GM23338 (cell line): ENCODE measurements around the gene CNTN1. TPM values are rescaled to one million over a fixed set of nuclear protein-coding genes. Genes with fewer than 3 reads are reported as not detected.

Experiments
- ATAC-seq: fragments of 200-7000 bp; cut with Tn5 transposase; 3 replicates; pipeline ENCODE4 v1.9.1; 2020
- DNase-seq: peaks from one replicate; pipeline ENCODE4 v3.0.0-alpha.2; 2015; ENCODE audit warnings: low spot score
- H2AFZ ChIP-seq: fragments of 200-600 bp; sonication (generic); 2 replicates; pipeline ENCODE4 v1.8.0; 2016; ENCODE audit warnings: antibody characterized with exemption, mild to moderate bottlenecking, moderate library complexity
- H3F3A ChIP-seq: fragments of 200-600 bp; sonication (generic); replicated peaks from 2 replicates; pipeline ENCODE4 v1.8.0; 2017; ENCODE audit warnings: antibody characterized with exemption, mixed run types, low read depth
- H3K27ac ChIP-seq: fragments of 200-600 bp; sonication (generic); 2 replicates; pipeline ENCODE4 v1.6.1; 2016; ENCODE audit warnings: low read depth
- H3K27me3 ChIP-seq: fragments of 200-600 bp; sonication (generic); 2 replicates; pipeline ENCODE4 v1.8.0; 2016; ENCODE audit warnings: mild to moderate bottlenecking, mixed run types, moderate library complexity; ENCODE audit not compliant: insufficient read depth
- H3K36me3 ChIP-seq: fragments of 200-600 bp; sonication (generic); 2 replicates; pipeline ENCODE4 v1.8.0; 2016; ENCODE audit warnings: mild to moderate bottlenecking; ENCODE audit not compliant: insufficient read depth
- H3K4me1 ChIP-seq: fragments of 200-600 bp; sonication (generic); 2 replicates; pipeline ENCODE4 v1.8.0; 2016; ENCODE audit warnings: mild to moderate bottlenecking, moderate library complexity; ENCODE audit not compliant: insufficient read depth
- H3K4me2 ChIP-seq: fragments of 200-600 bp; sonication (generic); 2 replicates; pipeline ENCODE4 v1.7.1; 2017; ENCODE audit warnings: mixed run types
- H3K4me3 ChIP-seq: fragments of 200-600 bp; sonication (generic); 2 replicates; pipeline ENCODE4 v1.6.1; 2016; ENCODE audit warnings: mixed run types
- H3K79me2 ChIP-seq: fragments of 200-600 bp; sonication (generic); replicated peaks from 2 replicates; pipeline ENCODE4 v1.8.0; 2017; ENCODE audit warnings: mild to moderate bottlenecking; ENCODE audit not compliant: insufficient read depth
- H3K9me2 ChIP-seq: fragments of 200-600 bp; sonication (generic); 2 replicates; pipeline ENCODE4 v1.8.0; 2017; ENCODE audit not compliant: insufficient read depth
- H4K20me1 ChIP-seq: fragments of 200-600 bp; sonication (generic); replicated peaks from 2 replicates; pipeline ENCODE4 v1.8.0; 2017; ENCODE audit warnings: mild to moderate bottlenecking; ENCODE audit not compliant: insufficient read depth
- H3K27ac Mint-ChIP-seq: 2 replicates; pipeline ENCODE4 v1.8.0; 2020; ENCODE audit warnings: inconsistent platforms, mild to moderate bottlenecking, moderate library complexity, mixed read lengths
- H3K27me3 Mint-ChIP-seq: 3 replicates; pipeline ENCODE4 v1.8.0; 2022; ENCODE audit warnings: low read depth, mild to moderate bottlenecking, moderate library complexity, mixed read lengths, inconsistent platforms; ENCODE audit not compliant: insufficient read depth, poor library complexity
- H3K36me3 Mint-ChIP-seq: 3 replicates; pipeline ENCODE4 v1.8.0; 2021; ENCODE audit warnings: low read depth, mild to moderate bottlenecking, inconsistent platforms, moderate library complexity, mixed read lengths
- H3K4me1 Mint-ChIP-seq: 3 replicates; pipeline ENCODE4 v1.8.0; 2020; ENCODE audit warnings: mild to moderate bottlenecking, inconsistent platforms, mixed read lengths
- H3K4me3 Mint-ChIP-seq: 3 replicates; pipeline ENCODE4 v1.8.0; 2021; ENCODE audit warnings: moderate library complexity, mild to moderate bottlenecking, inconsistent platforms, mixed read lengths
- H3K9me3 Mint-ChIP-seq: 3 replicates; pipeline ENCODE4 v1.8.0; 2020; ENCODE audit warnings: moderate library complexity, mild to moderate bottlenecking, inconsistent platforms, mixed read lengths
- CREB1 ChIP-seq: fragments of 250-450 bp; sonication (Bioruptor Pico); IDR thresholded peaks from 2 replicates; pipeline ENCODE4 v1.5.0; 2020; ENCODE audit warnings: low read depth, mild to moderate bottlenecking, moderate library complexity
- EZH2 ChIP-seq: fragments of 200-600 bp; sonication (generic); IDR thresholded peaks from one replicate; pipeline ENCODE4 v1.8.0; 2017; ENCODE audit warnings: antibody characterized with exemption, mild to moderate bottlenecking, low read depth; ENCODE audit not compliant: unreplicated experiment
- JUNB ChIP-seq: IDR thresholded peaks from one replicate; pipeline ENCODE4 v1.6.1; 2016; ENCODE audit warnings: antibody characterized with exemption; ENCODE audit not compliant: unreplicated experiment
- POLR2AphosphoS5 ChIP-seq: IDR thresholded peaks from 2 replicates; pipeline ENCODE4 v1.6.1; 2016; ENCODE audit warnings: antibody characterized with exemption, low read depth
- ZNF114 ChIP-seq: fragments of 250-450 bp; sonication (Bioruptor Pico); IDR thresholded peaks from 2 replicates; pipeline ENCODE4 v1.5.0; 2020; ENCODE audit warnings: mild to moderate bottlenecking, moderate library complexity
- polyA plus RNA-seq: library from polyadenylated mRNA; unstranded; fragments of >200 nt; fragmentation: Nextera tagmentation; extraction: Ambion mirVana; gene quantifications from 2 replicates; pipeline ENCODE4 v1.2.1, GENCODE V29; 2016
- total RNA-seq: library from RNA; depleted of rRNA; stranded (reverse); fragments of >200 nt; shearing (Covaris generic); gene quantifications from 2 replicates; pipeline ENCODE4 v1.2.3, GENCODE V29; 2014
- TF ChIP-seq, protein P1 (sequence below): IDR thresholded peaks from one replicate; pipeline ENCODE4 v1.6.1; 2018; ENCODE audit warnings: antibody characterized with exemption; ENCODE audit not compliant: unreplicated experiment
- TF ChIP-seq, protein P2 (sequence below): IDR thresholded peaks from 2 replicates; pipeline ENCODE4 v1.6.1; 2016; ENCODE audit warnings: antibody characterized with exemption
- TF ChIP-seq, protein P3 (sequence below): fragments of 250-450 bp; sonication (Bioruptor Pico); IDR thresholded peaks from 2 replicates; pipeline ENCODE4 v1.5.0; 2020; ENCODE audit warnings: mild to moderate bottlenecking, moderate library complexity
- TF ChIP-seq, protein P4 (sequence below), 2 experiments: fragments of 200-600 bp in 1 of 2; sonication (generic) in 1 of 2; conservative IDR thresholded peaks; 2 replicates each; pipeline versions ENCODE4 v1.5.1 to v1.6.1; 2016 to 2017; ENCODE audit warnings: antibody characterized with exemption in 2 of 2, low read depth in 2 of 2, mild to moderate bottlenecking in 2 of 2, moderate library complexity in 1 of 2

The CNTN1 gene
- total and polyA plus RNA-seq, 2 experiments from 2014 or later = 5.0 to 27.0 TPM

DNA sequence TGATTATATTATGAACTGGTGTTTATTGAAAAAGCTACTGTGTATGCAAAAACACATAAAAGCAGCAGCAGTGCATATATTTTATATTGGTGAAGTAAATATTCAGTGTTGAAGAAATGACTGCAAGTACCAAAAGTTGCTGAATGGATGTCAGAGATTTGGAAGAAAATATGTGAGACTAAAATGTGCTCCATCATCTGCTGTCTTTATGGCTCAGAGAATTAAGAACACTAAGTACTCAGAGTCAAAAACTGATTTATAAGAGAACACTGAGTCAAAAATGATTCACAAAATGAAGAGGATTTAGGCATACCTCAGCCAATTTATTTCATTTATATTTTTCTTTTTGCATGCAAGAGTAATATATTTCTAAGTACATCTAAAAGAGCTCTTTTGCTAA lies 409.6 kb downstream of the CNTN1 start (continued):
- TF ChIP-seq, protein P1, sequence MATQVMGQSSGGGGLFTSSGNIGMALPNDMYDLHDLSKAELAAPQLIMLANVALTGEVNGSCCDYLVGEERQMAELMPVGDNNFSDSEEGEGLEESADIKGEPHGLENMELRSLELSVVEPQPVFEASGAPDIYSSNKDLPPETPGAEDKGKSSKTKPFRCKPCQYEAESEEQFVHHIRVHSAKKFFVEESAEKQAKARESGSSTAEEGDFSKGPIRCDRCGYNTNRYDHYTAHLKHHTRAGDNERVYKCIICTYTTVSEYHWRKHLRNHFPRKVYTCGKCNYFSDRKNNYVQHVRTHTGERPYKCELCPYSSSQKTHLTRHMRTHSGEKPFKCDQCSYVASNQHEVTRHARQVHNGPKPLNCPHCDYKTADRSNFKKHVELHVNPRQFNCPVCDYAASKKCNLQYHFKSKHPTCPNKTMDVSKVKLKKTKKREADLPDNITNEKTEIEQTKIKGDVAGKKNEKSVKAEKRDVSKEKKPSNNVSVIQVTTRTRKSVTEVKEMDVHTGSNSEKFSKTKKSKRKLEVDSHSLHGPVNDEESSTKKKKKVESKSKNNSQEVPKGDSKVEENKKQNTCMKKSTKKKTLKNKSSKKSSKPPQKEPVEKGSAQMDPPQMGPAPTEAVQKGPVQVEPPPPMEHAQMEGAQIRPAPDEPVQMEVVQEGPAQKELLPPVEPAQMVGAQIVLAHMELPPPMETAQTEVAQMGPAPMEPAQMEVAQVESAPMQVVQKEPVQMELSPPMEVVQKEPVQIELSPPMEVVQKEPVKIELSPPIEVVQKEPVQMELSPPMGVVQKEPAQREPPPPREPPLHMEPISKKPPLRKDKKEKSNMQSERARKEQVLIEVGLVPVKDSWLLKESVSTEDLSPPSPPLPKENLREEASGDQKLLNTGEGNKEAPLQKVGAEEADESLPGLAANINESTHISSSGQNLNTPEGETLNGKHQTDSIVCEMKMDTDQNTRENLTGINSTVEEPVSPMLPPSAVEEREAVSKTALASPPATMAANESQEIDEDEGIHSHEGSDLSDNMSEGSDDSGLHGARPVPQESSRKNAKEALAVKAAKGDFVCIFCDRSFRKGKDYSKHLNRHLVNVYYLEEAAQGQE = no peak

DNA sequence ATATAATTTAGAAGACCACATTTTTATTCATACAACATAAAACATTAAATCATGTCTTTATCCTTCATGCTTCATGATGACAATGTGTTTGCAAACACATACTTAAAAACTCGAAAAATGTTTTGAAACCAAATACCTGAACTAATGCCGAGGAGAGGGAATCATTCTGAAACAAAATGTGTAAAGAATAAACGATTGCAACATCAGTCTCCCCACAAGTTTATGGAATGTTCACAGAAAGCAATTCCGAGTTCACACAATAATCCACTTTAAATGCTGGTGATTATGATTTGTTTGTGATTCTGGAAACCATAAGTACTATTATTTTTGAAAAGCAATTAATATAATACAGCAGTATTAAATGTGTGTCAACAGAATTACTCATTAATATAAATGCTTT lies 411.4 kb downstream of the CNTN1 start:
- H3K4me2 ChIP-seq = no peak overlapping the region
- H3K27me3 ChIP-seq = no peaks in the 10 kb centered on the region
- no peaks in the 10 kb centered on the region for H3K79me2 ChIP-seq
- no peak overlapping the region for H2AFZ ChIP-seq
- Mint-ChIP-seq H3K9me3 (no peaks in the 10 kb centered on the region), H3K27ac (no peak overlapping the region), H3K4me1 (no peaks in the 10 kb centered on the region), H3K36me3 (no peaks in the 10 kb centered on the region), H3K4me3 (no peak overlapping the region), H3K27me3 (no peaks in the 10 kb centered on the region)
- no peak overlapping the region for H3K4me3 ChIP-seq
- no peak overlapping the region for H3K27ac ChIP-seq
- ATAC-seq (no peak), DNase-seq (no peak)
- H3K4me1 ChIP-seq = no peaks in the 10 kb centered on the region
- no peaks in the 10 kb centered on the region for H3F3A ChIP-seq
- no peaks in the 10 kb centered on the region for H3K36me3 ChIP-seq
- no peaks in the 10 kb centered on the region for H3K9me2 ChIP-seq
- no peaks in the 10 kb centered on the region for H4K20me1 ChIP-seq
- TF ChIP-seq, protein P2, sequence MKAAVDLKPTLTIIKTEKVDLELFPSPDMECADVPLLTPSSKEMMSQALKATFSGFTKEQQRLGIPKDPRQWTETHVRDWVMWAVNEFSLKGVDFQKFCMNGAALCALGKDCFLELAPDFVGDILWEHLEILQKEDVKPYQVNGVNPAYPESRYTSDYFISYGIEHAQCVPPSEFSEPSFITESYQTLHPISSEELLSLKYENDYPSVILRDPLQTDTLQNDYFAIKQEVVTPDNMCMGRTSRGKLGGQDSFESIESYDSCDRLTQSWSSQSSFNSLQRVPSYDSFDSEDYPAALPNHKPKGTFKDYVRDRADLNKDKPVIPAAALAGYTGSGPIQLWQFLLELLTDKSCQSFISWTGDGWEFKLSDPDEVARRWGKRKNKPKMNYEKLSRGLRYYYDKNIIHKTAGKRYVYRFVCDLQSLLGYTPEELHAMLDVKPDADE = no peak
- TF ChIP-seq POLR2AphosphoS5 = no peak
- no peak for TF ChIP-seq ZNF114 (CRISPR knock-in tag)
- TF ChIP-seq, protein P1 = no peak
- no peak for TF ChIP-seq EZH2
- TF ChIP-seq CREB1 (CRISPR knock-in tag) = no peak
- TF ChIP-seq JUNB = no peak
- TF ChIP-seq, protein P3, sequence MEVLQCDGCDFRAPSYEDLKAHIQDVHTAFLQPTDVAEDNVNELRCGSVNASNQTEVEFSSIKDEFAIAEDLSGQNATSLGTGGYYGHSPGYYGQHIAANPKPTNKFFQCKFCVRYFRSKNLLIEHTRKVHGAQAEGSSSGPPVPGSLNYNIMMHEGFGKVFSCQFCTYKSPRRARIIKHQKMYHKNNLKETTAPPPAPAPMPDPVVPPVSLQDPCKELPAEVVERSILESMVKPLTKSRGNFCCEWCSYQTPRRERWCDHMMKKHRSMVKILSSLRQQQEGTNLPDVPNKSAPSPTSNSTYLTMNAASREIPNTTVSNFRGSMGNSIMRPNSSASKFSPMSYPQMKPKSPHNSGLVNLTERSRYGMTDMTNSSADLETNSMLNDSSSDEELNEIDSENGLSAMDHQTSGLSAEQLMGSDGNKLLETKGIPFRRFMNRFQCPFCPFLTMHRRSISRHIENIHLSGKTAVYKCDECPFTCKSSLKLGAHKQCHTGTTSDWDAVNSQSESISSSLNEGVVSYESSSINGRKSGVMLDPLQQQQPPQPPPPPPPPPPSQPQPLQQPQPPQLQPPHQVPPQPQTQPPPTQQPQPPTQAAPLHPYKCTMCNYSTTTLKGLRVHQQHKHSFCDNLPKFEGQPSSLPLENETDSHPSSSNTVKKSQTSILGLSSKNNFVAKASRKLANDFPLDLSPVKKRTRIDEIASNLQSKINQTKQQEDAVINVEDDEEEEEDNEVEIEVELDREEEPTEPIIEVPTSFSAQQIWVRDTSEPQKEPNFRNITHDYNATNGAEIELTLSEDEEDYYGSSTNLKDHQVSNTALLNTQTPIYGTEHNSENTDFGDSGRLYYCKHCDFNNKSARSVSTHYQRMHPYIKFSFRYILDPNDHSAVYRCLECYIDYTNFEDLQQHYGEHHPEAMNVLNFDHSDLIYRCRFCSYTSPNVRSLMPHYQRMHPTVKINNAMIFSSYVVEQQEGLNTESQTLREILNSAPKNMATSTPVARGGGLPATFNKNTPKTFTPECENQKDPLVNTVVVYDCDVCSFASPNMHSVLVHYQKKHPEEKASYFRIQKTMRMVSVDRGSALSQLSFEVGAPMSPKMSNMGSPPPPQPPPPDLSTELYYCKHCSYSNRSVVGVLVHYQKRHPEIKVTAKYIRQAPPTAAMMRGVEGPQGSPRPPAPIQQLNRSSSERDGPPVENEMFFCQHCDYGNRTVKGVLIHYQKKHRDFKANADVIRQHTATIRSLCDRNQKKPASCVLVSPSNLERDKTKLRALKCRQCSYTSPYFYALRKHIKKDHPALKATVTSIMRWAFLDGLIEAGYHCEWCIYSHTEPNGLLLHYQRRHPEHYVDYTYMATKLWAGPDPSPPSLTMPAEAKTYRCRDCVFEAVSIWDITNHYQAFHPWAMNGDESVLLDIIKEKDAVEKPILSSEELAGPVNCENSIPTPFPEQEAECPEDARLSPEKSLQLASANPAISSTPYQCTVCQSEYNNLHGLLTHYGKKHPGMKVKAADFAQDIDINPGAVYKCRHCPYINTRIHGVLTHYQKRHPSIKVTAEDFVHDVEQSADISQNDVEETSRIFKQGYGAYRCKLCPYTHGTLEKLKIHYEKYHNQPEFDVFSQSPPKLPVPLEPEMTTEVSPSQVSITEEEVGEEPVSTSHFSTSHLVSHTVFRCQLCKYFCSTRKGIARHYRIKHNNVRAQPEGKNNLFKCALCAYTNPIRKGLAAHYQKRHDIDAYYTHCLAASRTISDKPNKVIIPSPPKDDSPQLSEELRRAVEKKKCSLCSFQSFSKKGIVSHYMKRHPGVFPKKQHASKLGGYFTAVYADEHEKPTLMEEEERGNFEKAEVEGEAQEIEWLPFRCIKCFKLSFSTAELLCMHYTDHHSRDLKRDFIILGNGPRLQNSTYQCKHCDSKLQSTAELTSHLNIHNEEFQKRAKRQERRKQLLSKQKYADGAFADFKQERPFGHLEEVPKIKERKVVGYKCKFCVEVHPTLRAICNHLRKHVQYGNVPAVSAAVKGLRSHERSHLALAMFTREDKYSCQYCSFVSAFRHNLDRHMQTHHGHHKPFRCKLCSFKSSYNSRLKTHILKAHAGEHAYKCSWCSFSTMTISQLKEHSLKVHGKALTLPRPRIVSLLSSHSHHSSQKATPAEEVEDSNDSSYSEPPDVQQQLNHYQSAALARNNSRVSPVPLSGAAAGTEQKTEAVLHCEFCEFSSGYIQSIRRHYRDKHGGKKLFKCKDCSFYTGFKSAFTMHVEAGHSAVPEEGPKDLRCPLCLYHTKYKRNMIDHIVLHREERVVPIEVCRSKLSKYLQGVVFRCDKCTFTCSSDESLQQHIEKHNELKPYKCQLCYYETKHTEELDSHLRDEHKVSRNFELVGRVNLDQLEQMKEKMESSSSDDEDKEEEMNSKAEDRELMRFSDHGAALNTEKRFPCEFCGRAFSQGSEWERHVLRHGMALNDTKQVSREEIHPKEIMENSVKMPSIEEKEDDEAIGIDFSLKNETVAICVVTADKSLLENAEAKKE = no peak
- TF ChIP-seq, protein P4, sequence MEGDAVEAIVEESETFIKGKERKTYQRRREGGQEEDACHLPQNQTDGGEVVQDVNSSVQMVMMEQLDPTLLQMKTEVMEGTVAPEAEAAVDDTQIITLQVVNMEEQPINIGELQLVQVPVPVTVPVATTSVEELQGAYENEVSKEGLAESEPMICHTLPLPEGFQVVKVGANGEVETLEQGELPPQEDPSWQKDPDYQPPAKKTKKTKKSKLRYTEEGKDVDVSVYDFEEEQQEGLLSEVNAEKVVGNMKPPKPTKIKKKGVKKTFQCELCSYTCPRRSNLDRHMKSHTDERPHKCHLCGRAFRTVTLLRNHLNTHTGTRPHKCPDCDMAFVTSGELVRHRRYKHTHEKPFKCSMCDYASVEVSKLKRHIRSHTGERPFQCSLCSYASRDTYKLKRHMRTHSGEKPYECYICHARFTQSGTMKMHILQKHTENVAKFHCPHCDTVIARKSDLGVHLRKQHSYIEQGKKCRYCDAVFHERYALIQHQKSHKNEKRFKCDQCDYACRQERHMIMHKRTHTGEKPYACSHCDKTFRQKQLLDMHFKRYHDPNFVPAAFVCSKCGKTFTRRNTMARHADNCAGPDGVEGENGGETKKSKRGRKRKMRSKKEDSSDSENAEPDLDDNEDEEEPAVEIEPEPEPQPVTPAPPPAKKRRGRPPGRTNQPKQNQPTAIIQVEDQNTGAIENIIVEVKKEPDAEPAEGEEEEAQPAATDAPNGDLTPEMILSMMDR (conservative IDR thresholded peaks at IDR 0.05; ENCODE audit: low read depth in 2 of 2) = no peak
